BJ (cell line): ENCODE measurements around the gene GPN2. TPM values are rescaled to one million over a fixed set of nuclear protein-coding genes. Genes with fewer than 3 reads are reported as not detected.

Experiments
- CTCF ChIA-PET: fragments of 350-600 bp; formaldehyde crosslinking; extraction: SDS; loops from one replicate; lab custom pipeline; 2021; ENCODE audit warnings: antibody characterized with exemption, inconsistent platforms; lab: Yijun Ruan, JAX
- POLR2A ChIA-PET: fragments of 300-600 bp; sonication (Branson Sonifier 250); formaldehyde crosslinking; extraction: SDS; loops from one replicate; lab custom pipeline; 2021; ENCODE audit warnings: antibody characterized with exemption; lab: Charles Lee
- DNase-seq: peaks from one replicate; pipeline ENCODE4 v3.0.0-alpha.2; 2011; ENCODE audit warnings: low read depth
- H3K27me3 ChIP-seq: 2 replicates; pipeline ENCODE4 v1.6.0; 2011; ENCODE audit warnings: low read length; ENCODE audit not compliant: control insufficient read depth, insufficient read depth
- H3K36me3 ChIP-seq: 2 replicates; pipeline ENCODE4 v1.5.1; 2011; ENCODE audit warnings: low read length; ENCODE audit not compliant: control insufficient read depth, insufficient read depth
- H3K4me3 ChIP-seq: 2 replicates; pipeline ENCODE4 v1.5.1; 2011; ENCODE audit warnings: low read depth, mild to moderate bottlenecking, control low read depth, low read length
- polyA plus RNA-seq: library from polyadenylated mRNA; depleted of rRNA; stranded (reverse); fragments of >200 nt; gene quantifications from 2 replicates; pipeline ENCODE4 v1.2.3, GENCODE V29; 2011
- TF ChIP-seq, protein P1 (sequence below): IDR thresholded peaks from 2 replicates; pipeline ENCODE4 v1.5.1; 2011; ENCODE audit warnings: low read depth, mild to moderate bottlenecking, control low read depth, inconsistent platforms, low read length, moderate library complexity; ENCODE audit not compliant: insufficient read depth

Gene GPN2
- polyA plus RNA-seq, 1 experiment: 44.9 TPM

DNA sequence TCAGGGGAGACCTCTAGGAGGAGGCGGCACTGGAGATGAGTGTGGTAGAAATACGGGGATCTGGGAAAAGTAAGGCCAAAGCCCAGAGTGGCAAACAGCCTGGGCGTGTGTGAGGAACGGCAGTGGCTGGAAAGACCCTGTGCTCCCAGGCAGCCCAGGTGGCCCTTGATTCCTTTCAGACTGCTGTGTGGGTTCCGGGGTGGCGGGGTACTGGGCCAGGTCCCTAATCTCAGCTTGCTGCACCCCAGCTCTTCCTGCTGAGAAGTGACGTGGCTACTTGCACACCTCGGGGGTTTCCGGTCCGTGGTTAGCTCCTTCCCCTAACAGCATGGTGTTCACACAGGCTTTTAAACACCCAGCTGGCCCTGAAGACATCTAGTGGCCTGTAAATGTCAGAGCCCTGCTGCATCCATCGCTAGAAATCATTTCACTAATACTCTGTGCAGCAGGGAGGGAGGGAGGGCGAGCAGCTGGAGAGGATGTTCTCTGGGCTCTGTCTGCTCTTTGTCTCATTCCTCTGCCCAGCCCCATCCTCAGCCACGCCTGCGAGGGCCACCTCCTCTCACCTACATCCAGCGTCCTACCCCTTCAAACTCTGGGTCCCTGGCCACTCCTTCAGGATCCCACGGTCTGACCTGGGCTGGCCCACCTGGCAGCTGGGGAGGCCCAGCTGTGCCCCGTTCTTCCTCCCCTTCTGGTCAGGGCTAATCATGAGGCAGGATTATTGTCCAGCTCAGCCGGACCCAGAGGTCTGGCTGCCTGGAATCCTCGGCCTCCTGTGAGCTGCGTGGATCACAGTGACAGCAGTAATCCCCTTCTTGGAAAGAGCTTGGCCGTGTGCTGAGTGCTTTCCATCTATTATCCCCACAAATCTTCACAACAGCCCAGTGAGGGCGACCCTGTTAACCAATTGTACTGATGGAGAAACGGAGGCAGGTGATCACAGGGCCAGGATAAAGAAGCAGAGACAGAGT, 56.4 kb downstream of the GPN2 start:
- Histone ChIP-seq H3K27me3 (no peaks in the 10 kb centered on the region), H3K36me3 (peaks cover 19% of the 10 kb centered on the region), H3K4me3 (no peak overlapping the region)
- POLR2A ChIA-PET: no interaction called here
- TF ChIP-seq, protein P1, sequence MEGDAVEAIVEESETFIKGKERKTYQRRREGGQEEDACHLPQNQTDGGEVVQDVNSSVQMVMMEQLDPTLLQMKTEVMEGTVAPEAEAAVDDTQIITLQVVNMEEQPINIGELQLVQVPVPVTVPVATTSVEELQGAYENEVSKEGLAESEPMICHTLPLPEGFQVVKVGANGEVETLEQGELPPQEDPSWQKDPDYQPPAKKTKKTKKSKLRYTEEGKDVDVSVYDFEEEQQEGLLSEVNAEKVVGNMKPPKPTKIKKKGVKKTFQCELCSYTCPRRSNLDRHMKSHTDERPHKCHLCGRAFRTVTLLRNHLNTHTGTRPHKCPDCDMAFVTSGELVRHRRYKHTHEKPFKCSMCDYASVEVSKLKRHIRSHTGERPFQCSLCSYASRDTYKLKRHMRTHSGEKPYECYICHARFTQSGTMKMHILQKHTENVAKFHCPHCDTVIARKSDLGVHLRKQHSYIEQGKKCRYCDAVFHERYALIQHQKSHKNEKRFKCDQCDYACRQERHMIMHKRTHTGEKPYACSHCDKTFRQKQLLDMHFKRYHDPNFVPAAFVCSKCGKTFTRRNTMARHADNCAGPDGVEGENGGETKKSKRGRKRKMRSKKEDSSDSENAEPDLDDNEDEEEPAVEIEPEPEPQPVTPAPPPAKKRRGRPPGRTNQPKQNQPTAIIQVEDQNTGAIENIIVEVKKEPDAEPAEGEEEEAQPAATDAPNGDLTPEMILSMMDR: no peak
- CTCF ChIA-PET: interaction anchor here (0.7 to 1.1 kb wide), 3 partner anchors 16 to 23 kb away, joined by 3 to 4 read pairs (median 3); no protein-coding TSS in a partner anchor
- DNase-seq: no peak

DNA sequence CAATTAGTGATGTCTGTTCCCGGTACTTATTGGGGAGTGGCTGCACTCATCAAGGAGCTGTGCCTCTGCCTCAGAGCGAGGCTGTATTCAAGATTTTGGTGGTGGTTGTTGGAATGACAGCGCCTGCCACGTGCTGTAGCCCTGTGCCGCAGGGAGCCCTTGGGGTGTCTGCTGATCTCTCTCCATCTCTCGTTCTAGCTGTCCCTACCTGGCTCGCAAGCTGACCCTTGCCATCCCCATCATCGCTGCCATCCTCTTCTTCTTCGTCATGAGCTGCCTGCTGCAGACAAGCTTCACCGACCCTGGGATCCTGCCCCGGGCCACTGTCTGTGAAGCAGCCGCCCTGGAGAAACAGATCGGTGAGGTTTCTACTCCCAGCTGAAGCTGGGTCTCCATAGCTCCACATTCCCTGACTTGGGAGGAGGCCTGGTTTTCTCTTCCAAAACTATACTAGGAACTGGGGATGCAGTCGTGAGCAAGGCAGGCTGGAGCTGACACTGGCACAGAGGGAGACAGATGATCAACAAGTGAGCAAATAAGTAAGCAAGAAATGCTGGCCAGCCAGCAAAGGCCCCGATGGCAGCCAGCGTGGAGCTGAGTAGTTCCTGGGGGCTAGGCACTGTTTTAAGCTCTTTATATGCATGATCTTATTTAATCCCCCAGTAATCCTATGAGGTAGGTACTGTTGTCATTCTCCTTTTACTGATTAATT, 57.7 kb downstream of the GPN2 start:
- DNase-seq: no peak
- ChIA-PET CTCF (interaction anchor here (0.8 to 1.3 kb wide), 2 partner anchors 23 to 46 kb away, joined by 3 to 4 read pairs; no protein-coding TSS in a partner anchor), POLR2A (no interaction called here)
- no peaks in the 10 kb centered on the region for H3K27me3 ChIP-seq
- H3K4me3 ChIP-seq: no peak overlapping the region
- TF ChIP-seq, protein P1: no peak
- peaks cover 17% of the 10 kb centered on the region for H3K36me3 ChIP-seq

DNA sequence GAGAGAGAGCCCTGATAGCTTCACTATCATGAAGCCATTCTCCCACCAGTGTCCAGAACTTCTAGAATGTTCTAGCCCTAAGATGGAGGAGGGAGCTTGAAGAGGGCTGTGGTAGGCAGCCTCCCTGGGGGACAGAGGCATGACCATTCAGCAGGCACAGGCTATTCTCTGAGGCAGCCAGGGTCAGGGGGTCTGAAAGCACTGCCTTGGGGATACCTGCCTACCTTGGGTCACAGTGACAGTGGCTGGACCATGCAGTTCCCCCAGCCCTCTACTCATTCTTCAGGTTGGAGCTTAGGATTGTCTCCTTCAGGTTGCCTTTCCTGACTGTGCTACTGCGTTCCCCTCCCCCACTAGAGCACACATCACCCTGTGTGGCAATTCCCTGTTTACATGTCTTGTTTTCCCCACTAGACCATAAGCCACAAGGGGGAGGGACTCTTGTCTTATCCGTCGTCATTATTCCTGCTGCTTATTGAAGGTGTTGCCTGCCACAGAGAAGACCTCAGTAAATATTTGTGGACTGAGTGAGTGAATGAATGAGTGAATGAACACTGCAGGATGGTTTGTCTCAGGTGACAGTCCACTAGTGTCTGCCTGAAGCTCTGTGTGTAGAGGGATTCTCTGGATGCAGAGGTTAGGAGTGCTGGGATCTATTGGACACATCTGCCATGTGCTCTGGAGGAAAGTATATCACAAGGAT, 58.4 kb downstream of the GPN2 start:
- ChIA-PET POLR2A (no interaction called here), CTCF (interaction anchor here (1.3 kb wide), 1 partner anchor 47 kb away, joined by 3 read pairs; no protein-coding TSS in a partner anchor)
- H3K27me3 ChIP-seq: no peaks in the 10 kb centered on the region
- TF ChIP-seq, protein P1: no peak
- no peak overlapping the region for H3K4me3 ChIP-seq
- DNase-seq: no peak
- peaks cover 17% of the 10 kb centered on the region for H3K36me3 ChIP-seq

- no peaks in the 10 kb centered on the region for H3K27me3 ChIP-seq
- no peak overlapping the region for H3K4me3 ChIP-seq
- no peak for DNase-seq
- ChIA-PET CTCF (no interaction called here), POLR2A (no interaction called here)
- peaks cover 16% of the 10 kb centered on the region for H3K36me3 ChIP-seq
- TF ChIP-seq, protein P1: no peak
Measured at GRCh38 chr1:26831059-26831458, 59.0 kb downstream of the GPN2 start.
